Measurements from ENCODE around the gene ATP5MG. TPM values are rescaled to one million over a fixed set of nuclear protein-coding genes. Genes with fewer than 3 reads are reported as not detected.
"Not testable (repeated sequence)": the region's sequence is repeated elsewhere in the genome, so short reads cannot be mapped to it uniquely, and the experiment has no call there.

ATP5MG gene
- total RNA-seq, 1 experiment from 2014 or later, result 248 TPM

- Histone ChIP-seq H3K4me1 (replicated peaks; ENCODE audit: insufficient read depth) (peaks cover 32% of the 10 kb centered on the region), H3K27ac (peak overlapping the region; percentile 47)
- POLR2A ChIA-PET (ENCODE audit: unreplicated experiment), result interaction anchor here (0.6 kb wide), 1 partner anchor 15 kb away, joined by 3 read pairs; no protein-coding TSS in a partner anchor
Observed at GRCh38 chr11:118415062-118415738, 13.8 kb downstream of the ATP5MG start.

GRCh38 chr11:118415739-118416068, 14.3 kb downstream of the ATP5MG start:
- H3K36me3 ChIP-seq (ENCODE audit: low read depth), result no peaks in the 10 kb centered on the region
- POLR2A ChIA-PET (ENCODE audit: unreplicated experiment), result interaction anchor here (0.6 kb wide), 1 partner anchor 15 kb away, joined by 3 read pairs; no protein-coding TSS in a partner anchor
- H3K27ac ChIP-seq, result peak overlapping the region; percentile 47
- H3K9me3 ChIP-seq (ENCODE audit: insufficient read depth, low read depth), result no peaks in the 10 kb centered on the region
- no peaks in the 10 kb centered on the region for H3K9me2 ChIP-seq (ENCODE audit: insufficient read depth)
- BruUV-seq (replicated peaks), result no TSS peak
- peak; percentile 71 to 97 for DNase-seq
- no peak overlapping the region for H3K4me3 ChIP-seq
- peaks cover 32% of the 10 kb centered on the region for H3K4me1 ChIP-seq (replicated peaks; ENCODE audit: insufficient read depth)
- H3K4me2 ChIP-seq, result peak overlapping the region; percentile 14; the same call in 1 of the 2 replicates
- H3K79me2 ChIP-seq (ENCODE audit: low read depth), result no peaks in the 10 kb centered on the region
- intact Hi-C loops (cut with micrococcal nuclease; ENCODE audit: unreplicated experiment), result loop anchor here (1.0 to 2.0 kb wide), 2 partner anchors 14 to 19 kb away; partner anchors contain the start of gene ATP5MG
- CTCF ChIA-PET, result no interaction called here
- no peaks in the 10 kb centered on the region for H3K27me3 ChIP-seq (ENCODE audit: insufficient read depth, low read depth)
- no peaks in the 10 kb centered on the region for H4K20me1 ChIP-seq (ENCODE audit: insufficient read depth)
- TF ChIP-seq EZH2 (IDR thresholded peaks at IDR 0.05; ENCODE audit: low read depth) (no peak), CTCF (conservative IDR thresholded peaks at IDR 0.05) (no peak)
- no peak overlapping the region for H2AFZ ChIP-seq
- peaks cover 41% of the 10 kb centered on the region for H3F3A ChIP-seq (ENCODE audit: insufficient read depth, low read depth)

More at GRCh38 chr11:118415062-118415738, 13.8 kb downstream of the ATP5MG start:
- H3K9me3 ChIP-seq (ENCODE audit: insufficient read depth, low read depth), result no peaks in the 10 kb centered on the region
- no peaks in the 10 kb centered on the region for H3K27me3 ChIP-seq (ENCODE audit: insufficient read depth, low read depth)
- intact Hi-C loops (cut with micrococcal nuclease; ENCODE audit: unreplicated experiment), result loop anchor here (1.0 to 2.0 kb wide), 2 partner anchors 14 to 20 kb away; partner anchors contain the start of gene ATP5MG
- CTCF ChIA-PET, result interaction anchor here (0.5 kb wide), 1 partner anchor 76 kb away, joined by 3 read pairs; no protein-coding TSS in a partner anchor
- peak overlapping the region; percentile 3; the same call in 1 of the 2 replicates for H3K4me2 ChIP-seq
- H3F3A ChIP-seq (ENCODE audit: insufficient read depth, low read depth), result peaks cover 44% of the 10 kb centered on the region
- 0 out of 2 replicates have a peak, but pooled peaks have one; percentile 9 for TF ChIP-seq CTCF (conservative IDR thresholded peaks at IDR 0.05)
- no peak for TF ChIP-seq EZH2 (IDR thresholded peaks at IDR 0.05; ENCODE audit: low read depth)
- no peaks in the 10 kb centered on the region for H3K36me3 ChIP-seq (ENCODE audit: low read depth)
- H3K4me3 ChIP-seq, result no peak overlapping the region
- no peaks in the 10 kb centered on the region for H4K20me1 ChIP-seq (ENCODE audit: insufficient read depth)
- H2AFZ ChIP-seq, result no peak overlapping the region
- H3K9me2 ChIP-seq (ENCODE audit: insufficient read depth), result no peaks in the 10 kb centered on the region
- no peak for DNase-seq
- BruUV-seq (replicated peaks), result no TSS peak
- H3K79me2 ChIP-seq (ENCODE audit: low read depth), result no peaks in the 10 kb centered on the region

- H4K20me1 ChIP-seq (ENCODE audit: insufficient read depth); H3K9me3 ChIP-seq (ENCODE audit: insufficient read depth, low read depth); H3K4me2 ChIP-seq; DNase-seq; H3K36me3 ChIP-seq (ENCODE audit: low read depth); H3K9me2 ChIP-seq (ENCODE audit: insufficient read depth); H3K79me2 ChIP-seq (ENCODE audit: low read depth); H3K27me3 ChIP-seq (ENCODE audit: insufficient read depth, low read depth); H2AFZ ChIP-seq; H3K27ac ChIP-seq; H3K4me3 ChIP-seq; BruUV-seq (replicated peaks); POLR2A ChIA-PET (ENCODE audit: unreplicated experiment); intact Hi-C loops (cut with micrococcal nuclease; ENCODE audit: unreplicated experiment): not testable (repeated sequence)
- H3F3A ChIP-seq (ENCODE audit: insufficient read depth, low read depth), result peaks cover 41% of the 10 kb centered on the region
- peaks cover 32% of the 10 kb centered on the region for H3K4me1 ChIP-seq (replicated peaks; ENCODE audit: insufficient read depth)
- CTCF ChIA-PET, result interaction anchor here (0.6 kb wide), 1 partner anchor 658 kb away, joined by 3 read pairs; no protein-coding TSS in a partner anchor
Observed at GRCh38 chr11:118416900-118417299, 15.5 kb downstream of the ATP5MG start.

All from PC-9 (cell line).